HG02840 (cell line): ENCODE results near the gene ENAH.
"Not testable (repeated sequence)": the region's sequence is repeated elsewhere in the genome, so short reads cannot be mapped to it uniquely, and the experiment has no call there.

ENCODE experiments used
- ATAC-seq: cut with Tn5 transposase; IDR thresholded peaks from one replicate; pipeline ENCODE4 v1.9.1; 2021; ENCODE audit warnings: mild to moderate bottlenecking, moderate library complexity, moderate number of reproducible peaks; ENCODE audit not compliant: unreplicated experiment, low FRiP score

ENAH gene

DNA sequence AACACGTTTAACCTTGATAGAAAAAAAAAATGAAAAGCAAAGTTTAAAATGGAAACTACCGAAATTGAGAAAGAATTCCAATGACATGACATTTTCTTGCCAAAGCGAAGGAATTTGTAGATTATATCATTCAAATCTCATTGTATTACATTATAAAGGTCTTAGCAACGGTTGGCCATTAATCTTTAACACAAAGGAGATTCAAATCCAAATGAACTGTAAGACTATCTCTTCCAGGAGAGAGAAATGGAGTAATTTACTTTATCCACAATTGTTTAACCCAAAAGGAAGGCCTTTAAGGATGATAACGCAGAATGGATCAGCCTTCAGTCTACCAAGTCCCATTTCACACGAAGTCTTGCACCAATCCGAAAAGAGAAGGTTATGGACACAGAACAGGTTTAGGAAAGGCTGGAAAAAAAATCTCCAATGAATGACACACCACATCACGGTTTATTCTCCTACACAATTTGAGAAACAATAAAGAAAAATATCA is 1.5 kb downstream of the ENAH start:
- no peak for ATAC-seq

DNA sequence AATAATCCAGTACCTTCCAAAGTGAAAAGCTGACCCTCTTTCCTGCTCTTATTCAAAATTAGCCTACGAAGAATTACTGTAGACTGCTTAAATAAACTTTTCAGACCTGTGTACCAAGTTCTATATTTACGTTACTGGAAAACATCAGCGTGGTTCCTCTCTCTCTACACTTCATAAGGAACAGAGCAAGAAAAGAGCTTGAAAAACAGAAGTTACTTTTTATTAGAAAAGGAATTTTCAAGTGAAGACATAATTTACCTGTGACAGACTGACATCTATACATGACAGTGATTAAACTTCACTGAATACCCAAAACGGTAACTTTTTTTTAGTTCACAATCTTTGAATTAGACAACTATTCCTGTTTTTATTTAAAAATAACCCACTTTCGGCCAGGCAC is 2.7 kb downstream of the ENAH start:
- ATAC-seq, result no peak

DNA sequence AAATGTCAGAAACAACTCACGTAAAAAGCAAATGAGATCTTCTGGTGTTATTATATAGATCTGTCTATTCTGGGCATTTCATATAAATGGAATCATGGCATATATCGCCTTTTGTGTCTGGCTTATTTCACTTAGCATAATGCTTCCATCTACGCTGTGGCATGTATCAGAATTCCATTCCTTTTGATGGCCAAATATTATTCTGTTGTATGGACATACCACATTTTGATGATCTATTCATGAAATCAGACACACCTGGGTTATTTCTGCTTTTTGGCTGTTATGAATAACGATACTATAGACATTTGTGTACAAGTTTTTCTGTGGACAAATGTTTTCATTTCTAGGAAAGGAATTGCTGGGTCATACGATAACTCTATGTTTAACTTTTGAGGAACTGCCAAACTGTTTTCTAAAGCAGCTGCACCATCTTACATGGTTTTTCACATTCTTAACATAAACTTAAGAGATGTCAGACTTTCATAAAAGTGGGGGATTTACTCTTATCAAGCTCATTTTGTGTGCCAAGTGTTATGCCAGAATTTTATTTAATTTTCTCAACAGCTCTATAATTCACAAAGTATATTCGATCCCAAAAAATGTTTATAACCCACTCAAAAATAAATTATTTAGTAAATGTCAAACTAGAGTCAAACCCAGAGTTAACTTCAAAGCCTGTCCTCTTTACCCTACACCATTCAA is 7.6 kb downstream of the ENAH start:
- no peak for ATAC-seq

DNA sequence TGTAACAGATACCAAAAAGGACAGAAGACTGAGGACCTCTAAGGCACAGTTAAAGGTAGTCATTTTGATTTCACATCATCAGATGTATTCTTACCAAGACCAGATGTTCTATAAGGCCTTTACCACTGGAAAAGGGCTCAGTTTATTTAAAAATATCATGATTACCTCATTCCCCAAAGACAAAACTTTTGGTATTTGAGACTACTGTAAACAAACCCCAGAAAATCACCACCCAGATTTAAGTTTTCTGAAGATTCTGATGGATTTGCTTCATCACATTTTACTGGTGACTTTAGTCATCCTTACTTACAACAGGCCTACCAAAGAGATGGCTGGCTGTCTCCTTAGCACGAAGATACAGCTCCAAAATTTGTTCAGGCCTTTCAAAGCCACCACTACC is 8.3 kb downstream of the ENAH start:
- ATAC-seq, result no peak

DNA sequence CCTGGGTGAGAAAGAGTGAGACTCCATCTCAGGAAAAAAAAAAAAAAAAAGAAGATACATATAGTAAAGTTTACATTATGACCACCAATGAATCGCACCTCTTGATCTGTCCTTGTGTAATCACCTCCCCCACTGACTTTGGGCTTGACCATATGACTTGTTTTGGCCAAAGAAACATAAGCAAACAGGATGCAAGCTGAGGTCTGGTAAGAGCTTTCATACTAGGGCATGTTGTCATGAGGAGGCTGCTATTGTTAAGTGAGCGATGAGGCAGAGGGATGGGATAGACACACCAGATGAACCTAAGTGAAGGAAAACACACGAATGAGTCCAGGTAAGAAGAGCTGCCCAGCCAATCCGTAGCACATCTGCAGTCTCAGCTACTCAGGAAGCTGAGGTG is 10.7 kb downstream of the ENAH start:
- no peak for ATAC-seq

DNA sequence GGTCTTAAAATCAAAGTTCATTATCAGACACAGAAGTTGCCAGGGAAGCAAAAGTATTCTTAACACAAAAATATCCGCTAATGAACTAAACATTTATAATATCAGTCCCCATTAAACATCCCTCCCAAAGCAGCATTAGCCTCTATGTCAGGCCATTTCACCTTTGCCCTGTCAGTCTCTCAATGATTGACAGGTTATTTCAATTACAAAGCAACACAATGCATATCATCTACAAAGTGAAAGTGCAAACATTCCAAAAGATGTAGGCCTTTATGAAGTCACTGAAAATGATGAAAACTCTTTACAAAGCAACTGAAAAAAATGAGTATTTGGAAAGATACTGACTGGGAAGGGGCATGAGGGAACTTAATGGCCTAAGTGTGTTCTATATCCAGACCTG is 14.1 kb downstream of the ENAH start:
- ATAC-seq, result no peak

DNA sequence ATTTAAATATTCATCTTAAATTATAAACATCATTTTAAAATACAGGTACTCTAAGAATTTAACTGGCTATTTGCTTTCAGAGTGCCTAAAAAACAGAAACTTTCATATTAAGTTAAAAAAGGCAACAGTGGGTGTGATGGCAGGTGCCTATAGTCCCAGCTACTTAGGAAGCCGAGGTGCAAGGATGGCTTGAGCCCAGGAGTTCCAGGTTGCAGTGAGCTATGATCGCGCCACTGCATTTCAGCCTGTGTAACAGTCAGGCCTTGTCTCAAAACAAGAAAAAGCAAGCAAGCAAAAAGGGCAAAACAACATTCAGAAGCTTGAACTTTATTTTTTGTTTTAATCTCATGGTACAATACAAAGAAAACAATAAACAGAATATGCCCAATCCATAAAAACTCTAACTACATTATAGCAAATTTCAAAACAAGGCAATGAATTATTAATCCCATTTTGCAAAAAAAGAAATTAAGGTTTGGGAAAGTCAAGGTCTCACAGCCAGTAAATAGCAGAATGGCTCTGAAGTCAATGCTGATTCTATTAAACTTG is 15.2 kb downstream of the ENAH start:
- ATAC-seq, result no peak

DNA sequence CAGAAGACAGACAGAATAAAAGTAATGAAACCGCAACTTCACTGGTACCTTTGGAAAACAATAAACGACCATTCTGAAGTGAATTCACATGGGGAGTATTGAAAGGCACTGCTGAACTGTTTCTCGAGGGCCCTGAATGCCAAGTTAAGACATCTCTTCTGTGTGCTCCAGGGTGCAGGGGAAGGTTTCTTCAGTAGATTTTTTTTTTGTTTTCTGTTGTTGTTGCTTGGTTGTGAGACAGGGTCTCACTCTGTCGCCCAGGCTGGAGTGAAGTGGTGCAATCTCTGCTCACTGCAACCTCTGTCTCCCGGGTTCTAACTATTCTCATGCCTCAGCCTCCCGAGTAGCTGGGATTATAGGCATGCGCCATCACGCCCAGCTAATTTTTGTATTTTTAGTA is 15.9 kb downstream of the ENAH start:
- ATAC-seq, result not testable (repeated sequence)

DNA sequence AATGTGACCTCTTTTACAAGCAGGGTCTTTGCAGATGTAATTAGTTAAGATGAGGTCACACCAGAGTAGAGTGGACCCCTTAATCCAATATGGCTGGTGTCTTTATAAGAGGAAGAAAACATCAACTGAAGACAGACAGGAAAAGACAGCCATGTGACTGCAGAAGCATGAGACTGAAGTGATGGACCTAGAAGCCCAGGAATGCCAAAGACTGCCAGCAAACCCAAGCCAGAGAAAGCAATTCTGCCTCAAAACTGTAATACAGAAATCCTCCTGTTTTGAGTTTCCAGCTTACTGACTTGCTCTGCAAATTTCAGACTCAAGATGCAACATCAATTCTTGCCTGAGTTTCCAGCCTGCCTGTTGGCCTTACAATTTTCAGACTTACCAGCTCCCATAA is 17.3 kb downstream of the ENAH start:
- ATAC-seq, result no peak

DNA sequence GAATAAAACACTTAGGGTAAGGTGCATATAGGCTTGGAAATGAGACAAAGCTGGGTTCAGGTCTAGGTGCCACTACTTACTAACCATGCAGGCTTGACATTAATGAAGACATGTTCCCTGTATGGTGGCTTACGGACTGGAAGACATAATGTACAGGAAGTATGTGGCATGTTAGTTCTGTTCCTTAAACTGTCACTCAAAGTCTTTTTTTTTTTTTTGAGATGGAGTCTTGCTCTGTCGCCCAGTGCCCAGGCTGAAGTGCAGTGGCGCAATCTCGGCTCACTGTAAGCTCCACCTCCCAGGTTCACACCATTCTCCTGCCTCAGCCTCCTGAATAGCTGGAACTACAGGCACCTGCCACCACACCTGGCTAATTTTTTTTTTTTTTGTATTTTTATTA is 20.1 kb downstream of the ENAH start:
- not testable (repeated sequence) for ATAC-seq

DNA sequence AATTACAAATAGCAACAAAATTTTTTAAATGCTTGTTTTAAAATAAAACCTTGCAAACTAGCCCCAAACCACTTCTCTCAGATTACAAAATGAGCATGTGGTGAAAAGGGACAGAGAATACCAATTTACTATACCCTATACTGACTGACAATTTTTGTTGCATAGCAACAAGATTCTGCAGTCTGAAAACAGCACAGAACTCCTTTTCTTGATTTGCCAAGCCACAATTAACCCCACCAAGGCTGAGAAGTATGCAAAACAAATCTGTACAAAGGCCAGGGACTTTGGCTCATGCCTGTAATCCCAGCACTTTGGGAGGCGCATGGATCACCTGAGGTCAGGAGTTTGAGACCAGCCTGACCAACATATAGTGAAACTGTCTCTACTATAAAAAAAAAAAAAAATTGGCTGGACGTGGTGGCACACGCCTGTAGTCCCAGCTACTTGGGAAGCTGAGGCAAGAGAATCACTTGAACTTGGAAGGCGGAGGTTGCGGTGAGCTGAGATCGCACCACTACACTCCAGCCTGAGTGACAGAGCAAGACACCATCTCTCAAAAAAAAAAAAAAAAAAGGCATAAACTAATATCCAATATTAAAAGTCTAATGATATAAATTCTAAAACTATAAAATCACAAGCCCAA is 21.8 kb downstream of the ENAH start:
- ATAC-seq, result no peak

DNA sequence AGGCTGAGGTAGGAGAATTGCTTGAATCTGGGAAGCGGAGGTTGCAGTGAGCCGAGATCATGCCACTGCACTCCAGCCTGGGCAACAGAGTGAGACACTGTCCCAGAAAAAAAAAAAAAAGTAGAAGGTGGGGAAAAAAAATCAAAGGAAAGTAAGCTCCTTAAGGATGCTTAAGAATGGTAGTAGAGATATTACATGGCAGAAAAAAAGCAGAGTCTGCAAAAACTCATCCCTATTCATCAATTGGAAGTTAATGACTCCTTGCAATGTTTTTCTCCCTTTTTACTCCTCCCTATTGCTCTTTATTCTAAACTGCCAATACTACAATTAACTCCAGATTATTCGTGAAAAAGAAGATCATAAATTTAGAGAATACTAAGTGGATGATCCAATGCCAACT is 23.4 kb downstream of the ENAH start:
- ATAC-seq, result no peak

DNA sequence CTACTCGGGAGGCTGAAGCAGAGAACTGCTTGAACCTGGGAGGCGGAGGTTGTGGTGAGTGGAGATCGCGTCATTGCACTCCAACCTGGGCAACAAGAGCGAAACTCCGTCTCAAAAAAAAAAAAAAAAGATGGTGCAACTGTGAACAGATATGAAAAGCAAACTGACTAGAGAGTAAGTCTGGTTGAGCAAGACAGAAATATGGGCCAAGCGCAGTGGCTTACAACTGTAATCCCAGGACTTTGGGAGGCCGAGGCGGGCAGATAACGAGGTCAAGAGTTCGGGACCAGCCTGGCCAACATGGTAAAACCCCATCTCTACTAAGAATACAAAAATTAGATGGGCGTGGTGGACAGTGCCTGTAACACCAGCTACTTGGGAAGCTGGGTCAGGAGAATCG is 24.1 kb downstream of the ENAH start:
- not testable (repeated sequence) for ATAC-seq

DNA sequence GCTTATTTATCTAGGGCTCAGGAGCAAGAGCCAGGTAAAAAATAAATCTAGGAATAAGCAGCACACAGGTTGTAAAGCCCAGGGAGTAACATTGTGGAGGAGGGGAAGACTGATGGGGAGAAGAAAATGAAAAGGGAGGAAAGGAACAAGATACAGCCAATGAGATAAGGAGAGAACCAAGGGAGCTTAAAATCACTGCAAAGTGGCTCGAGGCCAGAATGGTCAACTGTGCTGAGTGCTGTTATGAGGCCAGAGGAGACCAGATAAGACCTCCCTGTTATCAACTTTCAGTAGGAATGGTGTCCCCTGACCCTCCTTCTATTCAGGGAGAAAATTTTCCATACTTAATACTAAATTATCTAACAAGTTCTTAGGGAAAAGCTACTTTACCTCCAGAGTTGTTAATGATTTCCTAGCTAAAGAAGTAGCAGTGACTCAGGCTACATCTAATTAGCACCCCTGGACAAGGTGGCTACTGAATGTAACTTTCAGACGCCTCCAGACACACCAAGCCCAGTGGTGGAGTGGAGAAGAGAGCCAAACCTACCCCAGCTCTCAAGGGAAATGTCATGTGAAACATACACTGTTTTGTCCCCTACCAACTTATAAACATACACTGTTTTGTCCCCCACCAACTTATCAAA is 25.5 kb downstream of the ENAH start:
- ATAC-seq, result no peak

DNA sequence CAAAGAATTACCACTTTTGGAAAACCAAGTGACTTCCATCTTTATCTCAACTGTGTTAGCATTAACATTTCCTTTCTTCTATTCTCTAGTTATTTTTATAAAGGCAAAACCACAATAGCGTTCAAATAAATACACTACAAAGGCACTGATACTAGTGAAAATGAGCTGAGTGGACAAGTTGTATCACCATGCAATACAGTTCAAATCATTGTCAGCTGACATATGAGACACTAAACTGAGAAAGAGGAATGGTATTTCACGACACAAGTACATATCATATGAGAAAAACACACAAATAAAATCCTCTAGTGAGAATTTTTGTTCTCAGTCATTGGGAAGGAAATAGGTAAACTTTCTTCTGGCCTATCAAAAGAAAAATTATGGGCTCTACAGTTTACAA is 26.2 kb downstream of the ENAH start:
- ATAC-seq, result no peak

DNA sequence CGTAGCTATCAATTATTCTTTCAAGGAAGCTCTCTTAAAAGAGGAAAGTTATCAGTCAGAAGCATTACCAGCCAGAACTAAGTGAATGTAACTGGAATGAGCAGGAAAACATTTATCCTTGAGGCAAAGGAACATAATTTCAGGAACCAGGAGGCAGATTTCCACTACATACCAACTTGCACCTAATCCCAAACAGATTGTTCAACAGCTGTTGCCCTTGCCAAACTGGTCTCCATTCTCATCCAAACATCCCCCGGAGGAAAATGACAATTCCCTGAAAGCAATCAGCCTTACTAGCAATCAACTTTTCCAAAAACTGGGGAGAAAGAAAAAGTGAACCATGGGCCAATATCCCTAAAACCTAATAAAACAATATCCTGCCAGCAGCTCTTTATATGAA is 35.0 kb downstream of the ENAH start:
- no peak for ATAC-seq

DNA sequence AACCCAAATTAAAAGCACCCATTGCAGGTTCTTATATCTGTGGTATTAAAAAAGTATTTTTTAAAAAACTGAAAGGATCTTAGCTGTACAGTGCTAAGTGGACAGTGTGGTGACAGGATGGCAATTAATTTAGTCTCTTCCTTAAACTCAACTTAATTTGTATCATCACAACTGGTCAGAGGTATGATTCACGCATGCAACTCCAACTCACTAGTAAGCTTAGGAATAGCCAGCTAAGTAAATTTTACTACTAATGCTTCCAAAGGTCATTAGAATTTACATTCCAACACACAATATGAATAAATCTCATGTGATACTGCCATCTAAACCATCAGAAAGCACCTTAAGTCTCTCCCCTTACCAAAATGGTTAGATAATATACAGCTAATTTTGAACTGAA is 35.4 kb downstream of the ENAH start:
- no peak for ATAC-seq

DNA sequence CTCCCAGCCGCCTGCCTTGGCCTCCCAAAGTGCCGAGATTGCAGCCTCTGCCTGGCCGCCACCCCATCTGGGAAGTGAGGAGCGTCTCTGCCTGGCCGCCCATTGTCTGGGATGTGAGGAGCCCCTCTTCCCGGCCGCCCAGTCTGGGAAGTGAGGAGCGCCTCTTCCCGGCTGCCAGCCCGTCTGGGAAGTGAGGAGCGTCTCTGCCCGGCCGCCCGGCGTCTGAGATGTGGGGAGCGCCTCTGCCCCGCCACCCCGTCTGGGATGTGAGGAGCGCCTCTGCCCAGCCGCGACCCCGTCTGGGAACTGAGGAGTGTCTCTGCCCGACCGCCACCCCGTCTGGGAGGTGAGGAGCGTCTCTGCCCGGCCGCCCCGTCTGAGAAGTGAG is 37.5 kb downstream of the ENAH start:
- not testable (repeated sequence) for ATAC-seq

DNA sequence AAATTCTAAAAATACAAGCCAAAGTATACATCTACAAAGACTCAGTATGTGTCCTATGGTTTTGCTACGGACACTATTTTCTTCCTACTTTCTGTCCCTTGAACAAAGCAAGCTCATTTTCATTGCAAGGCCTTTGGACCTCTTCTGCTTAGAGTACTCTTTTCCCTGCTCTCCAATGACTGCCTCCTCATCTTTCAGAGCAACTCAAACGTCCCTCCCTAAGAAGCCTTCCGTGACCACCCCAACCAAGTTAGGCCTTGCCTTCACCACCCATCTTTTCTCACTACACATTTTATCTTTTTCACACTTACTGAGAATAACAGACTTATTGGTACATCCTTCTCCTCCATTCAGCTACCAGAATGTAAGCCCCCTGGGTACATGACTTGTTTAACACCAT is 39.9 kb downstream of the ENAH start:
- ATAC-seq, result no peak

DNA sequence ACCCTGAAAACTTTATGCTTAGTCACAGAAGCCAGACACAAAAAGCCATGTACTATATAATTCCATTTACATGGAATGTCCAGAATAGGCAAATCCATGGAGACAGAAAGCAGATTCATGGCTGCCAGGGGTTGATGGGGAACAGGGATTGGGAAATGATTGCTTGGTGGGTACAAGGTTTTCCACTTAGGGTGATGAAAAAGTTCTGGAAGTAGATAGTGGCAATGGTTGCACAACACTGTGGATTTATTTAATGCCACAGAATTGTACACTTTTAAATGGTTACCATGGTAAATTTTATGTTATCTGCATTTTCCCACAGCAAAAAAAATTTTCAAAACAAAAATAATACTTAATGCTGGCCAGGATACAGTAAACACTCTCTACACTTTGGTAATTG is 40.6 kb downstream of the ENAH start:
- no peak for ATAC-seq

DNA sequence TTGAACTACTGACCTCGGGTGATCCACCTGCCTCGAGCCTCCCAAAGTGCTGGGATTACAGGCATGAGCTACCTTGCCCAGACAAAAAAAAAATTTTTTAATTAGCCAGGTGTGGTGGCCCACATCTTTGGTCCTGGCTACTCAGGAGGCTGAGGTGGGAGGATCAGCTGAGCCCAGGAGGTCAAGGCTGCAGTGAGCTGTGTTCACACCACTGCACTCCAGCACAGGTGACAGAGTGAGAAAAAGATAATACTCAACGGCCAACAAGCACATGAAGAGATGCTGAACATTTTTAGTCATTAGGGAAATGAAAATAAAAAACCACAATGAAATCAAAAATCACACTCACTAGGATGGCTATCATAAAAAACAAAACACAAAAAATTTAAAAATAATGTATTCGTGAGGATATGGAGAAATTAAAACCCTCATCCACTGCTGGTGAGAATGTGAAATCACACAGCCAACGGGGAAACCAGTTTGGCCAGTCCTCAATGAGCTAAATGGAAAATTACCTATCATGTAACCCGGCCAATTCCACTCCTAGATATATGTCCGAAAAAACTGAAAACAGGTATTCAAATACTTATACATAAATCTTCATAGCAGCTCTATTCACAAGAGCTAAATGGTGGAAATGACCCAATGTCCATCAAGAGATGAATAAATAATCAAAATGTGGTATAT is 41.2 kb downstream of the ENAH start:
- no peak for ATAC-seq
